Fibroblast of lung (primary cell): ENCODE measurements around the gene USH2A. TPM values are rescaled to one million over a fixed set of nuclear protein-coding genes. Genes with fewer than 3 reads are reported as not detected.

ENCODE experiments used
- DNase-seq, 2 donors: peaks; one replicate each; pipeline versions ENCODE4 v3.0.0 to v3.0.0-alpha.2; 2010; ENCODE audit warnings: low read depth in 2 of 2
- H2AFZ ChIP-seq: 2 replicates; pipeline ENCODE4 v1.5.1; 2012; ENCODE audit warnings: low read length, control low read depth, inconsistent platforms
- H3K27ac ChIP-seq: 2 replicates; pipeline ENCODE4 v1.5.1; 2011; ENCODE audit warnings: low read length, control low read depth; ENCODE audit not compliant: insufficient read depth
- H3K27me3 ChIP-seq: 2 replicates; pipeline ENCODE4 v1.5.1; 2011; ENCODE audit warnings: mild to moderate bottlenecking, low read length; ENCODE audit not compliant: control insufficient read depth, insufficient read depth
- H3K36me3 ChIP-seq: 2 replicates; pipeline ENCODE4 v1.5.1; 2011; ENCODE audit warnings: low read length; ENCODE audit not compliant: control insufficient read depth, insufficient read depth
- H3K4me1 ChIP-seq: 2 replicates; pipeline ENCODE4 v1.5.1; 2011; ENCODE audit warnings: low read length; ENCODE audit not compliant: control insufficient read depth, insufficient read depth; ENCODE audit errors: extremely low read depth
- H3K4me2 ChIP-seq: 2 replicates; pipeline ENCODE4 v1.5.1; 2011; ENCODE audit warnings: low read length, control low read depth; ENCODE audit not compliant: insufficient read depth; ENCODE audit errors: extremely low read depth
- H3K4me3 ChIP-seq, 4 experiments: fragments of 200-600 bp in 1 of 4; sonication (generic) in 1 of 4; replicated peaks in 1 of 4; 2 replicates each; pipeline ENCODE4 v1.5.1; 2011 to 2016; ENCODE audit warnings: low read length in 4 of 4, low read depth in 3 of 4, mild to moderate bottlenecking in 3 of 4, control low read depth in 2 of 4, inconsistent platforms in 1 of 4, mixed read lengths in 1 of 4; ENCODE audit not compliant: insufficient read depth in 1 of 4; ENCODE audit errors: control extremely low read depth in 1 of 4
- H3K79me2 ChIP-seq: 2 replicates; pipeline ENCODE4 v1.5.1; 2012; ENCODE audit warnings: mild to moderate bottlenecking, low read length, inconsistent platforms; ENCODE audit not compliant: control insufficient read depth, insufficient read depth
- H3K9ac ChIP-seq: 2 replicates; pipeline ENCODE4 v1.5.1; 2011; ENCODE audit warnings: mild to moderate bottlenecking, low read length, control low read depth; ENCODE audit not compliant: insufficient read depth
- H3K9me3 ChIP-seq: 2 replicates; pipeline ENCODE4 v1.5.1; 2012; ENCODE audit warnings: low read depth, low read length; ENCODE audit not compliant: control insufficient read depth, insufficient read depth
- H4K20me1 ChIP-seq: 2 replicates; pipeline ENCODE4 v1.5.1; 2011; ENCODE audit warnings: low read length; ENCODE audit not compliant: control insufficient read depth, insufficient read depth; ENCODE audit errors: extremely low read depth
- EZH2 ChIP-seq: IDR thresholded peaks from 2 replicates; pipeline ENCODE4 v1.5.1; 2012; ENCODE audit warnings: low read length, control low read depth, mild to moderate bottlenecking; ENCODE audit errors: missing control alignments
- polyA plus RNA-seq, 2 donors: library from polyadenylated mRNA; depleted of rRNA in 1 of 2; stranded (reverse) in 1 of 2; unstranded in 1 of 2; fragments of >200 nt; gene quantifications; 2 replicates each; pipeline ENCODE4 v1.2.1, GENCODE V29; 2011 to 2012; ENCODE audit warnings: missing spikeins in 1 of 2
- total RNA-seq: library from RNA; depleted of rRNA; stranded (reverse); fragments of >200 nt; gene quantifications from 2 replicates; pipeline ENCODE4 v1.2.1, GENCODE V29; 2014
- TF ChIP-seq, protein P1 (sequence below), 2 donors: IDR thresholded peaks in 1 of 2; conservative IDR thresholded peaks in 1 of 2; 1 replicate in 1 of 2; 2 replicates in 1 of 2; pipeline ENCODE4 v1.5.1; 2011 to 2012; ENCODE audit warnings: low read length in 2 of 2, control low read depth in 1 of 2, inconsistent platforms in 1 of 2, low read depth in 1 of 2, mild to moderate bottlenecking in 1 of 2

The USH2A gene
- total and polyA plus RNA-seq, 2 donors (not counting 1 experiment from before 2014, with no cell fraction given), result under 0.01 to 0.01 TPM

DNA sequence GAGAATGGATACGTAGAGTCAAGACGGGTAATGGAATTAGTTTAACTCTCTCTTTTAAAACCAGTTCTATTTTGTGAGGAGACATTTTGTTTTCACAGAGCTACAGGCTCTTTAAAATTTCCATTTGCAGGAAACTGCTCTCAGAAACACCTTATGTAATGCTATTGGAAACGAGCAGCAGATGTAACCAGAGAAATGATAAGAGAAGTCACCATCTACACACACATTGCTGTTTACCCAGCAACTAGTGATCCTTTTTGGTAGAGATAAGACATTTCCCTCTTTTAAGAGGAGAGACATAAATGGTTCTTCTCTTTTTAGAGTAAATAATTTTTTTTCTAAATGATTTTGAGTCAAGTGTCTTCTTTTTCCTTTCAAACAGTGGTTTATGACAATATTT is 775.5 kb downstream of the USH2A start:
- no peak for DNase-seq
- Histone ChIP-seq H3K27ac (no peak overlapping the region), H3K36me3 (no peaks in the 10 kb centered on the region), H3K27me3 (peaks cover 3% of the 10 kb centered on the region), H3K79me2 (no peaks in the 10 kb centered on the region), H3K4me1 (no peaks in the 10 kb centered on the region), H3K4me3 (no peak overlapping the region), H3K9ac (no peak overlapping the region), H3K4me2 (no peak overlapping the region), H2AFZ (no peak overlapping the region), H4K20me1 (no peaks in the 10 kb centered on the region), H3K9me3 (no peaks in the 10 kb centered on the region)
- TF ChIP-seq, protein P1, sequence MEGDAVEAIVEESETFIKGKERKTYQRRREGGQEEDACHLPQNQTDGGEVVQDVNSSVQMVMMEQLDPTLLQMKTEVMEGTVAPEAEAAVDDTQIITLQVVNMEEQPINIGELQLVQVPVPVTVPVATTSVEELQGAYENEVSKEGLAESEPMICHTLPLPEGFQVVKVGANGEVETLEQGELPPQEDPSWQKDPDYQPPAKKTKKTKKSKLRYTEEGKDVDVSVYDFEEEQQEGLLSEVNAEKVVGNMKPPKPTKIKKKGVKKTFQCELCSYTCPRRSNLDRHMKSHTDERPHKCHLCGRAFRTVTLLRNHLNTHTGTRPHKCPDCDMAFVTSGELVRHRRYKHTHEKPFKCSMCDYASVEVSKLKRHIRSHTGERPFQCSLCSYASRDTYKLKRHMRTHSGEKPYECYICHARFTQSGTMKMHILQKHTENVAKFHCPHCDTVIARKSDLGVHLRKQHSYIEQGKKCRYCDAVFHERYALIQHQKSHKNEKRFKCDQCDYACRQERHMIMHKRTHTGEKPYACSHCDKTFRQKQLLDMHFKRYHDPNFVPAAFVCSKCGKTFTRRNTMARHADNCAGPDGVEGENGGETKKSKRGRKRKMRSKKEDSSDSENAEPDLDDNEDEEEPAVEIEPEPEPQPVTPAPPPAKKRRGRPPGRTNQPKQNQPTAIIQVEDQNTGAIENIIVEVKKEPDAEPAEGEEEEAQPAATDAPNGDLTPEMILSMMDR (conservative IDR thresholded peaks at IDR 0.05 in 1 of 2, IDR thresholded peaks at IDR 0.05 in 1 of 2; ENCODE audit: low read depth in 1 of 2, low read length in 2 of 2), result no peak
- no peak for TF ChIP-seq EZH2

DNA sequence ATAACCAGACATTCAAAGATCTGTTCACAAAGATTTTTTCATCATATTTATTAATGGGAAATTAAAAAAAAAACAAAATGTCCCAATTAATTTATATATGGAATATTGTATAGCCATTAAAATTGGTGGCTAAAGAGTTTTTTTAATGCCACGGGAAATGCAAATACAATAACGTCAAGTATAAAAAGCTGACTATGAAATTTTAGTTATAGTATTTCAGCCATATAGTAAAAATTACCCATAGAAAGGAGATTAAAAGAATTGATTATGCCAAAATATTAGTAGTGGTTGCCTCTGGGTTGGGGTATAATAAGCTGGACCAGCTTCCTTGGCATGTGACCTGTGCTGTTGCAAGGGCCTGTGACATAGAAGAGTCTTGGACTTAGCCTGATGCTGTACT is 777.4 kb downstream of the USH2A start:
- TF ChIP-seq, protein P1 (conservative IDR thresholded peaks at IDR 0.05 in 1 of 2, IDR thresholded peaks at IDR 0.05 in 1 of 2; ENCODE audit: low read depth in 1 of 2, low read length in 2 of 2), result no peak
- TF ChIP-seq EZH2, result no peak
- Histone ChIP-seq H3K27ac (no peak overlapping the region), H4K20me1 (no peaks in the 10 kb centered on the region), H3K79me2 (no peaks in the 10 kb centered on the region), H3K4me3 (no peak overlapping the region), H2AFZ (no peak overlapping the region), H3K4me1 (no peaks in the 10 kb centered on the region), H3K4me2 (no peak overlapping the region), H3K9me3 (no peaks in the 10 kb centered on the region), H3K9ac (no peak overlapping the region), H3K27me3 (no peaks in the 10 kb centered on the region), H3K36me3 (no peaks in the 10 kb centered on the region)
- DNase-seq, result no peak

DNA sequence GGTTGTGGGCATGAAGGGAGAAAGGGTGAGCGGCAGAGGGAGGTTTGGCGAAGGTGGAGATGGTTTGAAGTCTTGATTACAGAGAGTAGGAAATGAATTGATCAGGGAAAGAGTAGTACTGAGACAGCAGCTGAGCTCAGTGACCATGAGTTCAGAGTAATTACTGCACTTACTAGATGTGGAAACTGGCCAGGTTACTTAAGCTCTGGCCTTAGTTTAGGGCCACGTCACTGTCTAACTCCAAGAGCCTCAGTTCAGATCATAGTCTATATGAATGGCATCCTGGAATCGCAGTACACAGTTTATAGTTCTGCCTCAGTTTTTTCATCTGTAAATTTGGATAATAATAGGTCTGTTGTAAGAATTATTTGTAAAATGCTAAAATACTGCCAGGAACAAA is 778.1 kb downstream of the USH2A start:
- no peaks in the 10 kb centered on the region for H4K20me1 ChIP-seq
- no peaks in the 10 kb centered on the region for H3K79me2 ChIP-seq
- no peaks in the 10 kb centered on the region for H3K36me3 ChIP-seq
- H2AFZ ChIP-seq, result no peak overlapping the region
- H3K4me3 ChIP-seq, result no peak overlapping the region
- no peak overlapping the region for H3K4me2 ChIP-seq
- no peak overlapping the region for H3K9ac ChIP-seq
- no peak overlapping the region for H3K27ac ChIP-seq
- no peaks in the 10 kb centered on the region for H3K9me3 ChIP-seq
- H3K4me1 ChIP-seq, result no peaks in the 10 kb centered on the region
- no peak for TF ChIP-seq EZH2
- TF ChIP-seq, protein P1 (conservative IDR thresholded peaks at IDR 0.05 in 1 of 2, IDR thresholded peaks at IDR 0.05 in 1 of 2; ENCODE audit: low read depth in 1 of 2, low read length in 2 of 2), result no peak
- DNase-seq, result no peak
- no peaks in the 10 kb centered on the region for H3K27me3 ChIP-seq
